ENCODE data around the gene TRIM7.

- TF ChIP-seq CTCF (conservative IDR thresholded peaks at IDR 0.05 in 1 of 2, IDR thresholded peaks at IDR 0.05 in 1 of 2; ENCODE audit: low read depth in 1 of 2, low read length in 2 of 2): no peak
- no peak for TF ChIP-seq EZH2 (IDR thresholded peaks at IDR 0.05; ENCODE audit: low read length, missing control alignments)
Measured at GRCh38 chr5:181151146-181151545, 53.9 kb downstream of the TRIM7 start.

All from fibroblast of lung (primary cell).